Measurements from ENCODE around the gene SPATA12. TPM values are rescaled to one million over a fixed set of nuclear protein-coding genes. Genes with fewer than 3 reads are reported as not detected.

The SPATA12 gene
- total RNA-seq, 2 experiments from 2014 or later, result not detected

DNA sequence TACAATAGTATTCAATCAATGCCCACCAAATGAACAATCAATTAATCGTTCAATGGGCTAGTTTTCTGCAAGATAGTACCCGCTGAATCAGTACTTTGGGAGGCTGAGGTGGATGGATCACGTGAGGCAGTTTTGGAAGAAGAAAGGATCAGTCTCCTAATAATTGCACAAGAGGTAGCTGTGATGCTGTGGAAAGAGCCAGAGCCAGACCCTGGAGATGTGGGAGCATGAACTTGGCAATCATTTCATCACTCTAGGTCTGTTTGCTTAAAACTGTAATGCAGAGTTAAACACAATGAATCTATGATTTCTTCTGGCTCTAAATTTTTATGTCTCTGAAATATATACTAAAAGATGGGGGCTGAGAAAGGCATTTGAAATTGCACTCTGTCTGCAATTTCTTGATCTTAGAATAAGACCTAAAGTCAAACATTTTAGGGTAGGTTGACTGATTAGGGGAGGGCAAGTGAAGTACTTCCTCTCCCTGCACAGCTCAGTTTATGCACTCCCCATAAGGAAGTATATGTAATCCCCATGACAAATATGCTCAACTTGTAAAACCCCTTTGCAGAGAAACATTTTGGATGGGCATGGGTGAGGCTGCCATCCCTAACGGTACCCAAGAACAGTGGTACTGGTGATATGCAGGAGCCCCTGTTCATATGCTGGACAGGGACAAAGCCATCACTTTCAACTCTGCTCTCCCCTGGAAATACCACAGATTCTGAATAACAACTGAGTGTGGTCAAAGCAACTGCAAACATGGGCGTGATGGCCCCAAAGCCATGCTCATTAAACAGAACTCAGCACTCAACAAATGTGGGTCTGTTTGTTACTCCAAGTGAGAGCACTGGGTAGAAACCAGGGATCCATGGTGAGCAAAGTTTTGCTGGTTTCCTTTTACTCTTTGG is 28.6 kb upstream of the SPATA12 start:
- peaks cover 6% of the 10 kb centered on the region for H3K27me3 Mint-ChIP-seq
- CTCF ChIA-PET, result no interaction called here
- no peaks in the 10 kb centered on the region for H3K9me3 Mint-ChIP-seq
- H3K27ac Mint-ChIP-seq, result no peak overlapping the region
- no peaks in the 10 kb centered on the region for H3K36me3 Mint-ChIP-seq (ENCODE audit: low read depth)
- POLR2A ChIA-PET, result no interaction called here
- H3K4me3 Mint-ChIP-seq, result no peak overlapping the region
- no peak for DNase-seq
- H3K4me1 Mint-ChIP-seq, result no peaks in the 10 kb centered on the region

DNA sequence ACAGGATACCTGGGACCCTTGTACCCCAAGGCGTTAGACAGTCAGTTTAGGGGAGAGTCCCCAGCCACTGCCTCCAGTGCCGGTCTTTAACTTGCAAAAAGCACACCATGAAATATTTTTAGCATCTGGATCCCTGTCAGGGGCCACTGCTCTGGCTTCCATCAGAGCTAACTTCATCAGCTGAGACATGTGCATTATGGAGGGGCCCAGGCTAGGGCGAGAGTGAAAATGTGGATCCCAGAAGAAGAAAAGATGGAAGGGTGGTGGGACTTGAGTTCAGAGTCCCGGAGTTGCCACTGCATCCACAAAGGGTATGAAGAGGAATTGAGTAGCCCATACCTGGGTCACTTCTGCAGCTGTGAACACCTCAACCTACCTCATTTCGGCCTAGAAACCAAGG is 23.5 kb upstream of the SPATA12 start:
- no peaks in the 10 kb centered on the region for H3K9me3 Mint-ChIP-seq
- no peak for DNase-seq
- CTCF ChIA-PET, result no interaction called here
- no peak overlapping the region for H3K4me3 Mint-ChIP-seq
- POLR2A ChIA-PET, result no interaction called here
- H3K27me3 Mint-ChIP-seq, result peaks cover 14% of the 10 kb centered on the region
- H3K4me1 Mint-ChIP-seq, result no peaks in the 10 kb centered on the region
- H3K27ac Mint-ChIP-seq, result no peak overlapping the region
- no peaks in the 10 kb centered on the region for H3K36me3 Mint-ChIP-seq (ENCODE audit: low read depth)

DNA sequence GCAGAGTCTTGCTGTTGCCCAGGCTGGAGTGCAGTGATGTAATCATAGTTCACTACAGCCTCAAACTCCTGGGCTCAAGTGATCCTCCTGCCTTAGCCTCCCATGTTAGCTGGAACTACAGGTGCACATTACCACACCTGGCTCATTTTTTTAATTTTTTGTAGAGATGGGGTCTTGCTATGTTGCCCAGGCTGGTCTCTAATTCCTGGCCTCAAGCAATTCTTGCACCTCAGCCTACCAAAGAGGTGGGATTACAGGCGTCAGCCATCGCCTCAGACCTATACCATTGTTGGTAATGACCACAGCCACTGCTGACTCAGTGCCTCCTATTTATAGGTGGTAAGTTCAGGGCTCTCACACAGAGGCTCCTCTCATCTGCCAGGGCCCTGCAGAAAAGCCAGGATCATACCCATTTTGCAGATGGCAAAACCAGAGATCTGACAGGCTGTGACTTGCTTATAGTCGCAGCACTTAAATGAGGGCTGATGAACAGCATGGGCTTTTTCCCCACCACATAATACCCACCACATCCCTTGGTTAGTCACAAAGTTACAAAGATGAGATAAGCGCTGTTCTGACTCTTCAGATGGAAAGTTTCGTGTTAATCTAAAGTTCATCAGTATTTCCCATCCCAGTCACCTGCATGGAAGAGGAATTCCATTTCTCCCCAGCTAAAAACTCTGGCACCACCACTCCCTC is 21.8 kb upstream of the SPATA12 start:
- no peak for DNase-seq
- POLR2A ChIA-PET, result no interaction called here
- CTCF ChIA-PET, result no interaction called here
- H3K27me3 Mint-ChIP-seq, result peaks cover 8% of the 10 kb centered on the region
- H3K36me3 Mint-ChIP-seq (ENCODE audit: low read depth), result no peaks in the 10 kb centered on the region
- H3K4me3 Mint-ChIP-seq, result no peak overlapping the region
- no peak overlapping the region for H3K27ac Mint-ChIP-seq
- no peaks in the 10 kb centered on the region for H3K9me3 Mint-ChIP-seq
- H3K4me1 Mint-ChIP-seq, result no peaks in the 10 kb centered on the region

DNA sequence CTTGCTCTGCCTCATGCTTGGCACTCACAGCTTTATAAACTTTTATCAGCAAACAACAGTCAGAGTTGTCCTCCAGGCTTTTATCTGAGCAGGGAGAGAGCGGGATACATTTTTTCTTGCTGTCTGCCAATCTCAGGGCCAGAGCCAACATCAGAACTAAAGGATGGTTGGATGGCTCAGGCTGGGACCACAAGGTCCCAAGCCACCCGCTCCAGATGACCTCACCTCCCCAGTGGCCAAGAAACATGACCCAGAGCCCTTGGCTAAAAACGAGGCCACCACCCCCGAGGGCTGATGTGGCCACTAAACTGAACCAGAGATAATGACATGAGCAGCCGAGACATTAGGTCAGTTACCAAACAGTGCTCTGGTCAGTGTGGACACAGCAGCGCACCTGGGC is 18.8 kb upstream of the SPATA12 start:
- CTCF ChIA-PET, result no interaction called here
- Mint-ChIP-seq H3K9me3 (no peaks in the 10 kb centered on the region), H3K4me3 (no peak overlapping the region)

DNA sequence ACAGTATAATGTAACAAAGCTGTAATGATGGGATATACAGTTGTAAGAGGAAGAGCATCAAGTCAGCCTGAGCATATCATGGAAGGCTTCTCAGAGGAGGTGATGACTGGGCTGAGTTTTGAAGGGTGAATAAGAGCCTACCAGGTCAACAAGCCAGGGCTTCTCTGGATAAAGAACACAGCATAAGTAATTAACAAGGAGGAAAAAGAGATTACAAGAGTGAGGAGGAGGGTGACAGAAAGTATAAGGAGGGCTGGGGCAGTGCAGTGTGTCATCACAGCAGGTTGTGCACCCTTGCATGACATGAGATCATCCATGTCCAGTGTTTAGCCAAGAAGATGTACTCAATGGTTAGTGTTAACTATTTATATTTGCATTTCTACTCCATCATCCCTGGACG is 16.9 kb upstream of the SPATA12 start:
- Mint-ChIP-seq H3K4me3 (no peak overlapping the region), H3K27me3 (peaks cover 12% of the 10 kb centered on the region), H3K4me1 (no peaks in the 10 kb centered on the region), H3K36me3 (ENCODE audit: low read depth) (no peaks in the 10 kb centered on the region), H3K27ac (no peak overlapping the region), H3K9me3 (no peaks in the 10 kb centered on the region)
- no peak for DNase-seq
- POLR2A ChIA-PET, result no interaction called here
- CTCF ChIA-PET, result interaction anchor here (1.3 kb wide), 1 partner anchor 195 kb away, joined by 3 read pairs; no protein-coding TSS in a partner anchor

More for the DNA sequence above, 18.8 kb upstream of the SPATA12 start:
- Mint-ChIP-seq H3K36me3 (ENCODE audit: low read depth) (no peaks in the 10 kb centered on the region), H3K27ac (no peak overlapping the region), H3K4me1 (no peaks in the 10 kb centered on the region), H3K27me3 (peaks cover 8% of the 10 kb centered on the region)
- POLR2A ChIA-PET, result no interaction called here
- no peak for DNase-seq

DNA sequence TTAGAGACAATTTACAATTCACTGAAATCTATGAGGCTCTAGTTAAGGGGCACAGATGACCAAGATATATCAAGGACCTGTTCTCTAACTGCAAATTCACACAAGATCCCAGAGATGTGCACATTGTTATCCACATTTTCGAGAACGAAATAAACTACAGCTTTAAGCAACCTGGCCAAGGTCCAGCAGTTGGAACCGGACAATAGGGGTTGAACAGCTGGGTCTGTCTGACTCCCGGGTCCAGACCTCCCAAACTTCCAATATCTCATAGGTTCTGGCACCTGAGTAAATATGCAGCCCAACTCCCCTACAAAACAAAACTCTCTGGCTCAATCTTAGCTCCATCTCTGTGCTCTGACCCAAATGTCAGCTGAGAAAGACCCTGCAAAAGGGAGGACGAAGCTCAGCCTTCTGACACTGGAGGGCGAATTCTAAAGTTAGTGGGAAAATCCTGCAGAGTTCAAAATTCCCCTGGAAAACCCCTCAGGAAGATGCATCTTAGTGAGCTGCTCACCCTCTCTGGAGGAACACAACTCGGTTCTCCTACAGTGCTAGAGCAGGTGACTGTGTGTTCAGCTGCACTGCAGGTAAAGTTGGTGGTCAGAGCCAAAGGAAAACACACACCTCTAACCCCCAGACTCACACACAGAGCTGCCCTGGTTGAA is 14.2 kb upstream of the SPATA12 start:
- no peaks in the 10 kb centered on the region for H3K36me3 Mint-ChIP-seq (ENCODE audit: low read depth)
- H3K27me3 Mint-ChIP-seq, result peaks cover 4% of the 10 kb centered on the region
- no peaks in the 10 kb centered on the region for H3K9me3 Mint-ChIP-seq
- H3K4me3 Mint-ChIP-seq, result no peak overlapping the region
- DNase-seq, result no peak
- no peaks in the 10 kb centered on the region for H3K4me1 Mint-ChIP-seq
- ChIA-PET CTCF (interaction anchor here (0.6 to 1.1 kb wide), 3 partner anchors 9 to 156 kb away, joined by 3 to 4 read pairs (median 3); no protein-coding TSS in a partner anchor), POLR2A (interaction anchor here (0.6 kb wide), 1 partner anchor 301 kb away, joined by 3 read pairs; no protein-coding TSS in a partner anchor)
- H3K27ac Mint-ChIP-seq, result no peak overlapping the region

DNA sequence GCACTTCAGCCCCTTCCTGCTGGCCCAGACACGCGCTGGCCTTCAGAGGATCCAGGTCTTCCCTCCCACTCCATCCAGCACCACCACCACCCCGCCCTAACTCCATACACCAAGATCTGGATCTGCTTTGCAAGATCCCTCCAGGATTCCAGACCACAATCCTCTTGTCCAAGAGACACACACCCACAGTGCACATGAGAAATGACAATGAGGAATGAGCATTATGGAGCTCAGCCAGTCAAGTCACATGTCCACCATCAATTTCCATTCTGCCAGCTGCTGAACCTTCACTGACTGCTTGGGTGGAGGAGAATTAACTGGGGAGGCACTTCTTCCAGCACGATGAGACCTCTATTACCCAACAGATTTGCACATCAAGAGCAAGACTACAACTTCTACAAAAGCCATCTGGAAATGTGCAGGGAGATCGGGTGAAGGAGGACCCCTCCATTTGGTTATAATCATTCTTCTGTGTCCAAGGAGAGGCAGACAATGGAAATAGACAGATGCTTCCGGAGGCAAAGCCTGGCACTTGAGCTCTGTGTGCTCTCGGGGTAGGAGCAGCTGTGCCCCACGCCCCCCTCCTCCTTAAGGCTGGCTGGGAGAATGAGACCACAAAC is 12.3 kb upstream of the SPATA12 start:
- peaks cover 4% of the 10 kb centered on the region for H3K27me3 Mint-ChIP-seq
- H3K9me3 Mint-ChIP-seq, result no peaks in the 10 kb centered on the region
- no peaks in the 10 kb centered on the region for H3K4me1 Mint-ChIP-seq
- no peak overlapping the region for H3K27ac Mint-ChIP-seq
- H3K36me3 Mint-ChIP-seq (ENCODE audit: low read depth), result no peaks in the 10 kb centered on the region
- H3K4me3 Mint-ChIP-seq, result no peak overlapping the region
- no peak for DNase-seq
- CTCF ChIA-PET, result no interaction called here
- POLR2A ChIA-PET, result no interaction called here

DNA sequence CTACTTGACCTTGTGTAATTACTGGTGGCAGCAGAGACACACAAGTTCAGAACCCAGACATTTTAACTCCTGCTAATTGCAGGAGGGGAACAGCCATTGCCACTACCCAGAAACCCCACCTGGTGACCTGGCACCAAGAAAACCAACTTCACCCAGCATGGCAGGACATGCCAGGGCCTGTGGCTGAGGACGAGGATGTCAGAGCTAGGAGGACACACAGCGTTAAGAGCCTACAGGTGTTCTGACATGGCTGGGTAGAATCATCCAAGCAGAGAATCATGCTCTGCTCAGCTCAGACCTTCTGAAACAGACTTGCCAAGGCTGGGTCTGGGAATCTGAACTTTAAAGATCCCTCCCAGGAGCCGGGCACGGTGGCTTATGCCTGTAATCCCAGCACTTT is 11.7 kb upstream of the SPATA12 start:
- ChIA-PET POLR2A (no interaction called here), CTCF (no interaction called here)
- H3K36me3 Mint-ChIP-seq (ENCODE audit: low read depth), result no peaks in the 10 kb centered on the region
- no peak for DNase-seq
- H3K27ac Mint-ChIP-seq, result no peak overlapping the region
- peaks cover 4% of the 10 kb centered on the region for H3K27me3 Mint-ChIP-seq
- no peaks in the 10 kb centered on the region for H3K9me3 Mint-ChIP-seq
- no peaks in the 10 kb centered on the region for H3K4me1 Mint-ChIP-seq
- no peak overlapping the region for H3K4me3 Mint-ChIP-seq

DNA sequence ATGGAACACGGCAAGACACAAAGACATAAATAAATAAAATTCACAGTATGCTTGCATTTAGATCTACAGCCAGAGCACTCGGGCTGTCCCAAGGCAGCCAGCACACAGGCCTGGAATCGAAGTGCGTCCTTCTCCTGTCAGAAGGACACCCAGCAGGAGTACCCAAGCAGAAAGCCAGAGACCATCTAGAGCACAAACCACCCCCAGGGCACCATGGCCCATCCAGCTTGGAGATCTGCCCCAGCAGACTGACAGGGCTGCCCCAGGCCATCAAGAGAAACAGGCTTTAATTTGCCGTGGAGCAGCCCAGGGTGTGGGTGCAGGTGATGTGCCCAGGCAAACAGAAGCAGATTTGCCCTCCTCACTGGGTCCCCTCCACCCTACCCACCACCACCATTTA is 7.8 kb upstream of the SPATA12 start:
- Mint-ChIP-seq H3K4me3 (no peak overlapping the region), H3K27me3 (peaks cover 4% of the 10 kb centered on the region), H3K27ac (no peak overlapping the region), H3K4me1 (no peaks in the 10 kb centered on the region), H3K9me3 (no peaks in the 10 kb centered on the region), H3K36me3 (ENCODE audit: low read depth) (no peaks in the 10 kb centered on the region)
- CTCF ChIA-PET, result no interaction called here
- POLR2A ChIA-PET, result no interaction called here
- no peak for DNase-seq

DNA sequence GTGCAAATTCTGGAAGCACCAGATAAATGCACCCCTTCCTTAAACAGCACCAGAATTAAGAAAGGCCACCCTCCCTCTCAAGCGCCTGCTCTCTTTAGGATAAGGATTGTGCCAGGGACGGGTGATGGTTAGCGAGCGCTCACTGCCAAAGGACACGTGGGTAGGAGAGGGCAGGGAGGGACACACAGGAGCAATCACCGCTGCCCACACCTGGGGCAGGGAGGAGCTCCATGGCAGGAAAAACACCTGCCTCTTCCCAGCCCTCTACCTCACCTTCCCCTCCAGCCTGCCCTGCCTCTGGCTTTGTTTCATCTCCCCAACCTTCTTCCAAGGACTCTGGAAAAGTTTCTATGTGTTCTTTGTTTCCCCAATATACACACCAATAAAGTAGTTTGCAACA is 7.3 kb upstream of the SPATA12 start:
- no peaks in the 10 kb centered on the region for H3K9me3 Mint-ChIP-seq
- ChIA-PET CTCF (no interaction called here), POLR2A (no interaction called here)
- H3K36me3 Mint-ChIP-seq (ENCODE audit: low read depth), result no peaks in the 10 kb centered on the region
- no peak overlapping the region for H3K4me3 Mint-ChIP-seq
- H3K27ac Mint-ChIP-seq, result no peak overlapping the region
- DNase-seq, result no peak
- peaks cover 2% of the 10 kb centered on the region for H3K27me3 Mint-ChIP-seq
- H3K4me1 Mint-ChIP-seq, result no peaks in the 10 kb centered on the region

DNA sequence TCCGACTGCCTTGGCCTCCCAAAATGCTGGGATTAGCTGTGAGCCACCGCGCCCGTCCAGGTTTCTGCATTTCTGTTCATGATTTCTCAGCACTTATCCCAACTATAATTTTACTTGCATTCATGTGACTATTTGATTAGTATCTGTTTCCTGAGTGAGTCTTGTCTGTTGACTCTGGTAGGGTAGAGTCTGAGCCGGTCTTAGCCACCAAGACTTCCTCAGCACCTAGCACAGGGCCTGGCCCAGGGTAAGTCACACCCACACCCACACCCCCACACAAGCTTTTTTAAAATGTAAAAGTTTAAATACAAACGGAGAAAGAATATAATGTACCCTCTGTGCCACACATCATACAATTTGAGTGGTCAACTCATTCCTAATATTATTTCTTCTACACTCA is 3.1 kb upstream of the SPATA12 start:
- H3K4me1 Mint-ChIP-seq, result peaks cover 7% of the 10 kb centered on the region
- no peak overlapping the region for H3K27ac Mint-ChIP-seq
- H3K4me3 Mint-ChIP-seq, result no peak overlapping the region
- CTCF ChIA-PET, result no interaction called here
- no peaks in the 10 kb centered on the region for H3K9me3 Mint-ChIP-seq
- H3K27me3 Mint-ChIP-seq, result no peaks in the 10 kb centered on the region
- no peaks in the 10 kb centered on the region for H3K36me3 Mint-ChIP-seq (ENCODE audit: low read depth)
- no peak for DNase-seq
- POLR2A ChIA-PET, result no interaction called here

DNA sequence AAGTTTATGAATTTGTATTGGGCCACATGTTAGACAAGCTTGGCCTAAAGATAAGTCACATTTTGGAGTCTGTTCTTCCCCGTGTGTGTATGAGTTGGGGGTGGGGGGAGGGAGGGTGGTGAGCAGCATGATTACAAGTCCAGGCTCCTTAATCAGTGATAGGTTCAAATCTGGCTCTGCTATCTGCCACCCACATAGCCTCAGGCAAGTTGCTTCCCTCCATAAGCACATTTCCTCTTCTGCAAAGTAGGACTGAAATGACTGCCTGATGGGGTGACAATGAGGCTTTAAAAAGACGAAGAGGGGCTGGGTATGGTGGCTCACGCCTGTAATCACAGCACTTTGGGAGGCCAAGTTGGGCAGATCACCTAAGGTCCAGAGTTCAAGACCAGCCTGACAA is 1.1 kb upstream of the SPATA12 start:
- ChIA-PET POLR2A (no interaction called here), CTCF (no interaction called here)
- Mint-ChIP-seq H3K27me3 (no peaks in the 10 kb centered on the region), H3K27ac (no peak overlapping the region), H3K9me3 (no peaks in the 10 kb centered on the region), H3K4me1 (peaks cover 11% of the 10 kb centered on the region), H3K4me3 (no peak overlapping the region), H3K36me3 (ENCODE audit: low read depth) (no peaks in the 10 kb centered on the region)
- DNase-seq, result no peak

DNA sequence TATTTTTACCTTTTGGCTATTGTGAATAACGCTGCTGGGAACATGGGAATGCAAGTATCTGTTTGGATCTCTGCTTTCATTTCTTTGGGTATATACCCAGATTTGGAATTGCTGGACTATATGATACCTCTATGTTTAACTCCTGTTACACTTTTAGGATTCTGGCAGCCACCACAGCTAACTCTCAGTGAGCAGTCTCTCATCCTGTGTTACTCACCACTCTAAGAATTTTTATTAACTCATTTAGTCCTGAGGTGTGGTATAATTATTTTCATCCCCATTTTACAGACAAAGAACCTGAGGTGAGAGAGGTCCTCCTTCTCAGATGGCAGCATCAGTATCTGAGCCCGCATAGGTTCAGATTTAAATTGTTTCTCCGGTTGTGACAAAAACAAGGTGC is 1.1 kb downstream of the SPATA12 start:
- H3K27ac Mint-ChIP-seq, result no peak overlapping the region
- DNase-seq, result no peak
- CTCF ChIA-PET, result no interaction called here
- H3K4me3 Mint-ChIP-seq, result no peak overlapping the region
- POLR2A ChIA-PET, result no interaction called here
- H3K4me1 Mint-ChIP-seq, result peaks cover 11% of the 10 kb centered on the region
- no peaks in the 10 kb centered on the region for H3K27me3 Mint-ChIP-seq
- H3K9me3 Mint-ChIP-seq, result no peaks in the 10 kb centered on the region
- no peaks in the 10 kb centered on the region for H3K36me3 Mint-ChIP-seq (ENCODE audit: low read depth)

Data from activated CD4-positive, alpha-beta T cell treated with anti-CD3 and anti-CD28 coated beads, Interleukin-2, amount 10 ng/mL, durations not matched to agents 7 days and 5 days (primary cell).